Smooth muscle cell (in vitro differentiated cells): ENCODE data around the gene MAML2. TPM values are rescaled to one million over a fixed set of nuclear protein-coding genes. Genes with fewer than 3 reads are reported as not detected.

Experiments used
- DNase-seq: peaks from one replicate; lab custom pipeline; 2025; ENCODE audit not compliant: unreplicated experiment; lab: John Stamatoyannopoulos, UW
- H2AFZ ChIP-seq: fragments of 200-600 bp; sonication (generic); 2 replicates; pipeline ENCODE4 v1.6.0; 2016; ENCODE audit warnings: antibody characterized with exemption, low read depth, mild to moderate bottlenecking
- H3F3A ChIP-seq: fragments of 200-600 bp; sonication (generic); 2 replicates; pipeline ENCODE4 v1.6.0; 2017; ENCODE audit warnings: antibody characterized with exemption, low read depth
- H3K27ac ChIP-seq: fragments of 200-600 bp; sonication (generic); 2 replicates; pipeline ENCODE4 v1.5.1; 2016; ENCODE audit warnings: low read depth, mild to moderate bottlenecking
- H3K27me3 ChIP-seq: fragments of 200-600 bp; sonication (generic); 2 replicates; pipeline ENCODE4 v1.6.1; 2016; ENCODE audit warnings: low read depth, mild to moderate bottlenecking
- H3K36me3 ChIP-seq: fragments of 200-600 bp; sonication (generic); 2 replicates; pipeline ENCODE4 v1.5.1; 2016; ENCODE audit warnings: low read depth
- H3K4me1 ChIP-seq: fragments of 200-600 bp; sonication (generic); 2 replicates; pipeline ENCODE4 v1.5.1; 2016; ENCODE audit warnings: low read depth
- H3K4me2 ChIP-seq: fragments of 200-600 bp; sonication (generic); 2 replicates; pipeline ENCODE4 v1.6.0; 2016; ENCODE audit warnings: mild to moderate bottlenecking
- H3K4me3 ChIP-seq: fragments of 200-600 bp; sonication (generic); 2 replicates; pipeline ENCODE4 v1.5.1; 2016; ENCODE audit warnings: mild to moderate bottlenecking
- H3K79me2 ChIP-seq: fragments of 200-600 bp; sonication (generic); 2 replicates; pipeline ENCODE4 v1.6.0; 2016; ENCODE audit warnings: low read depth, mild to moderate bottlenecking
- H3K9ac ChIP-seq: fragments of 200-600 bp; sonication (generic); 2 replicates; pipeline ENCODE4 v1.6.0; 2016; ENCODE audit warnings: low read depth
- H3K9me3 ChIP-seq: fragments of 200-600 bp; sonication (generic); replicated peaks from 2 replicates; pipeline ENCODE4 v1.5.1; 2016; ENCODE audit warnings: low read depth
- H4K20me1 ChIP-seq: fragments of 200-600 bp; sonication (generic); 2 replicates; pipeline ENCODE4 v1.6.0; 2016; ENCODE audit warnings: low read depth
- WGBS: methylation state at CpG from one replicate; pipeline ENCODE4 v1.1.7; 2016; ENCODE audit warnings: low lambda C conversion rate; 5-methylcytosine and 5-hydroxymethylcytosine counted together
- polyA plus RNA-seq: library from polyadenylated mRNA; unstranded; fragments of >200 nt; fragmentation: Nextera tagmentation; extraction: Ambion mirVana; gene quantifications from 2 replicates; pipeline ENCODE4 v1.2.1, GENCODE V29; 2016
- total RNA-seq: library from RNA; depleted of rRNA; stranded (reverse); fragments of >200 nt; gene quantifications from 2 replicates; pipeline ENCODE4 v1.2.3, GENCODE V29; 2014
- TF ChIP-seq, protein P1 (sequence below): fragments of 200-600 bp; sonication (generic); IDR thresholded peaks from 2 replicates; pipeline ENCODE4 v1.5.1; 2017; ENCODE audit warnings: borderline replicate concordance, mild to moderate bottlenecking, antibody characterized with exemption; ENCODE audit not compliant: insufficient read depth, poor library complexity, severe bottlenecking

MAML2 gene
- total and polyA plus RNA-seq, 2 experiments from 2014 or later: 8.7 to 52.4 TPM

DNA sequence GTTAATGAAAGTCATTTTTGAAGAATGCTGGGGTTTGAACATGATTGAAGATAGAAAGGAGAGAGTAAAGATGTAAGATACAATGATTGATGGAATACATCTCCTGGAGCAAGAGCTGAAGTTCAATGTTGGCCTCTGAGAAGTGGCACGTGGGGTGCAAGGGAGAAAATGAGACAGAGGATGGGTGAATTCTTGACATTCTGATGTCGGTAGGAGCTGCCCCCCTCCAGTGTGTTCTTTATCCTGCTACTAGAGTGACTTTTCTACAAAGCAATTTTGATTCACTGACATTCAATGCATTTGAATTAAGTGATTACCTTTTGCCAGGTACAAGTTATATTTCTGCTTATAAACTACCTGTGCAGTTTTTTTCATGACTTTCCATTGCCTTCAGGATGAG, 260.1 kb downstream of the MAML2 start:
- Histone ChIP-seq H4K20me1 (peaks cover 9% of the 10 kb centered on the region), H2AFZ (no peak overlapping the region), H3K4me1 (peaks cover 11% of the 10 kb centered on the region), H3K36me3 (no peaks in the 10 kb centered on the region), H3F3A (no peaks in the 10 kb centered on the region), H3K79me2 (peaks cover 83% of the 10 kb centered on the region), H3K4me3 (no peak overlapping the region), H3K9me3 (no peaks in the 10 kb centered on the region), H3K27ac (peak overlapping the region; percentile 60), H3K9ac (no peak overlapping the region), H3K4me2 (peak overlapping the region; percentile 25), H3K27me3 (no peaks in the 10 kb centered on the region)
- no peak for DNase-seq
- 73% methylated on average over 2 of the region's 2 CpGs for WGBS
- TF ChIP-seq, protein P1, sequence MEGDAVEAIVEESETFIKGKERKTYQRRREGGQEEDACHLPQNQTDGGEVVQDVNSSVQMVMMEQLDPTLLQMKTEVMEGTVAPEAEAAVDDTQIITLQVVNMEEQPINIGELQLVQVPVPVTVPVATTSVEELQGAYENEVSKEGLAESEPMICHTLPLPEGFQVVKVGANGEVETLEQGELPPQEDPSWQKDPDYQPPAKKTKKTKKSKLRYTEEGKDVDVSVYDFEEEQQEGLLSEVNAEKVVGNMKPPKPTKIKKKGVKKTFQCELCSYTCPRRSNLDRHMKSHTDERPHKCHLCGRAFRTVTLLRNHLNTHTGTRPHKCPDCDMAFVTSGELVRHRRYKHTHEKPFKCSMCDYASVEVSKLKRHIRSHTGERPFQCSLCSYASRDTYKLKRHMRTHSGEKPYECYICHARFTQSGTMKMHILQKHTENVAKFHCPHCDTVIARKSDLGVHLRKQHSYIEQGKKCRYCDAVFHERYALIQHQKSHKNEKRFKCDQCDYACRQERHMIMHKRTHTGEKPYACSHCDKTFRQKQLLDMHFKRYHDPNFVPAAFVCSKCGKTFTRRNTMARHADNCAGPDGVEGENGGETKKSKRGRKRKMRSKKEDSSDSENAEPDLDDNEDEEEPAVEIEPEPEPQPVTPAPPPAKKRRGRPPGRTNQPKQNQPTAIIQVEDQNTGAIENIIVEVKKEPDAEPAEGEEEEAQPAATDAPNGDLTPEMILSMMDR: no peak

DNA sequence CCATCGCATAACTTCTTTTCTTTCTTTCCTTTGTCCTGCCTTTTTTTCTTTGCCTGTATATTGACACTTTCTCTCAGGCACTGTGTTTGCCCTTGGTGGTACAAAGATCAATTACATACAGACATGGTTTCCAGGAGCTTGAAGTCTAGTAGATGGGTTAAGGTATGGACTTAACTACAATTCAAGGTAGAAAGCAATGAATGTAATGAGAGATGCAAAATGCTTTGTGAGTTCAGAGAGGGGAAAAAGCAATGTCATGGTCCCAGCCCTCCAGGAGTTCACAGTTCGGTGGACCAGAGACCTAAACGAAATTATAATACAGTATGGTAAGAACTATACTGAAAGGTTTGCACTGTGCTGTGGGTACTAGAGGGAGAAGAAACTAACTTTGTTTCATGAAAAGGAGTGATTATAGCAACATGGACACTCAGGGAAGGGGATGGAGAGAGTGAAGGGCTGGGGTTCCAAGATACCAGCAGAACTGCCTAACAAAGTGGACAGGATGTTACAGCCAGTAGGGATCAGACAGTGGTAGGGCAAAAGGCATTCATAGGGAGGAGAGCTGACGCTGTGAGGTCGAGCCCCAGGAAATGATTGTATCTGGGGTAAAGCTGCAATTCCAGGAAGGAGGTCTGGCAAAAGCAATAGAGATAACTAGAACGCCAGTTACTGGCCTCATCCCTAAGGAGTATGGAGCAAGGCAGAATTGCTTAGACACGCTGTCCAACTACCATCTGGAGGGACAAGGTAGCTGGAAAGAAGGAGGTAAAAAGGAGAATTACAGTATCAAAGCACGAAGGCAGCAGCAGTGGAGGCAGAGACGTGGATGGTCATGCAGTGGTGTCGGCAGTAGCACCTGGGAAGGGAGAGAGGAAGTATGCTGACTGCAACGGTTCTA, 260.7 kb downstream of the MAML2 start:
- Histone ChIP-seq H3F3A (no peaks in the 10 kb centered on the region), H3K79me2 (peaks cover 83% of the 10 kb centered on the region), H4K20me1 (peaks cover 9% of the 10 kb centered on the region), H2AFZ (no peak overlapping the region), H3K27ac (peak overlapping the region; percentile 60), H3K4me3 (no peak overlapping the region), H3K9me3 (no peaks in the 10 kb centered on the region), H3K4me2 (peak overlapping the region; percentile 25), H3K27me3 (no peaks in the 10 kb centered on the region), H3K9ac (no peak overlapping the region), H3K4me1 (peaks cover 11% of the 10 kb centered on the region), H3K36me3 (no peaks in the 10 kb centered on the region)
- WGBS: 54% methylated on average over 11 of the region's 11 CpGs
- no peak for DNase-seq
- TF ChIP-seq, protein P1: no peak

- peaks cover 76% of the 10 kb centered on the region for H3K79me2 ChIP-seq
- H4K20me1 ChIP-seq: peaks cover 4% of the 10 kb centered on the region
- WGBS: 68% methylated on average over 4 of the region's 4 CpGs
- H3K4me3 ChIP-seq: no peak overlapping the region
- H3K27ac ChIP-seq: no peak overlapping the region
- peaks cover 11% of the 10 kb centered on the region for H3K4me1 ChIP-seq
- no peaks in the 10 kb centered on the region for H3F3A ChIP-seq
- H3K36me3 ChIP-seq: no peaks in the 10 kb centered on the region
- no peak for DNase-seq
- H3K4me2 ChIP-seq: no peak overlapping the region
- no peaks in the 10 kb centered on the region for H3K9me3 ChIP-seq
- TF ChIP-seq, protein P1: no peak
- no peak overlapping the region for H3K9ac ChIP-seq
- no peaks in the 10 kb centered on the region for H3K27me3 ChIP-seq
- H2AFZ ChIP-seq: no peak overlapping the region
Observed at GRCh38 chr11:96081561-96081960, 261.4 kb downstream of the MAML2 start.

- peak overlapping the region; percentile 12 for H3K27ac ChIP-seq
- no peak overlapping the region for H2AFZ ChIP-seq
- no peak for DNase-seq
- H3K4me3 ChIP-seq: no peak overlapping the region
- H3K27me3 ChIP-seq: no peaks in the 10 kb centered on the region
- no peaks in the 10 kb centered on the region for H3K9me3 ChIP-seq
- H3K79me2 ChIP-seq: peaks cover 59% of the 10 kb centered on the region
- peaks cover 4% of the 10 kb centered on the region for H3K4me1 ChIP-seq
- no peak overlapping the region for H3K9ac ChIP-seq
- TF ChIP-seq, protein P1: no peak
- no peak overlapping the region for H3K4me2 ChIP-seq
- 85% methylated on average over 4 of the region's 4 CpGs for WGBS
- H4K20me1 ChIP-seq: no peaks in the 10 kb centered on the region
- H3F3A ChIP-seq: no peaks in the 10 kb centered on the region
- no peaks in the 10 kb centered on the region for H3K36me3 ChIP-seq
Observed at GRCh38 chr11:96079691-96080090, 263.3 kb downstream of the MAML2 start.
